Astrocyte of the hippocampus (primary cell): Measurements from ENCODE around the gene ESRRG.

Experiments
- DNase-seq: peaks from one replicate; pipeline ENCODE4 v3.0.0; 2011; ENCODE audit warnings: low read depth, low spot score

Gene ESRRG

DNA sequence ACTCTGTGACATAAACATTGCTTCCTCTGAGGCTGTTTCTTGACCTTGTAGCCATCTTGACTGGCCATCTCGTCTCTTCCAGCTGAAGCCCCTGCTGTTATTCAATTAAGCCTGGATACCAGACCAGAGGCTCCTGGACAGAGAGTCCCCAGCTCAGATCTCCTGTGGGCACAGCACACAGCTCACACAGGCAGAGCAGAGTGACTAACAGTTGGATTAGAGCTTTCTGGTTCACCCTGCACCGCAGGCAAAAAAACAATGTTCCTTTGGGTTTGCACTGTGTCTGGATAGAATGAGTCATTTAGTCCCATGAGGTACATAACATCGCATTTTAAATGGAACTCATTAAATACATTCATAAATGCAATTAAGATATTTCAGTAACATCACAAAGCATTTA lies 266.5 kb downstream of the ESRRG start:
- DNase-seq, result peak; percentile 89

GRCh38 chr1:216453777-216454176 lies 269.5 kb downstream of the ESRRG start:
- no peak for DNase-seq
